Ascending aorta (tissue), 2 donors: ENCODE results near the gene IL10. TPM values are rescaled to one million over a fixed set of nuclear protein-coding genes. Genes with fewer than 3 reads are reported as not detected.

Experiments
- DNase-seq, 2 donors: peaks; one replicate each; pipeline ENCODE4 v3.0.0-alpha.2; 2019; ENCODE audit warnings: low spot score in 2 of 2
- H3K27ac ChIP-seq, 2 donors: fragments of 200-600 bp; sonication (generic); one replicate each; pipeline ENCODE4 v1.5.1; 2016 to 2017; ENCODE audit warnings: mild to moderate bottlenecking in 1 of 2
- H3K27me3 ChIP-seq: fragments of 200-600 bp; sonication (generic); one replicate; pipeline ENCODE4 v1.5.1; 2017
- H3K36me3 ChIP-seq, 2 donors: fragments of 200-600 bp; sonication (generic); one replicate each; pipeline ENCODE4 v1.5.1; 2016
- H3K4me1 ChIP-seq, 2 donors: fragments of 200-600 bp; sonication (generic); one replicate each; pipeline ENCODE4 v1.5.1; 2016 to 2017; ENCODE audit warnings: mild to moderate bottlenecking in 1 of 2
- H3K4me3 ChIP-seq, 2 donors: fragments of 200-600 bp; sonication (generic); one replicate each; pipeline ENCODE4 v1.5.1; 2016 to 2017; ENCODE audit warnings: mild to moderate bottlenecking in 1 of 2
- H3K9me3 ChIP-seq, 2 donors: fragments of 200-600 bp; sonication (generic); one replicate each; pipeline ENCODE4 v1.5.1; 2016
- CTCF ChIP-seq, 3 experiments: fragments of 200-600 bp in 2 of 3; fragments of 450-650 bp in 1 of 3; sonication (generic) in 2 of 3; IDR thresholded peaks; one replicate each; pipeline ENCODE4 v1.5.1; 2016 to 2019; ENCODE audit warnings: antibody characterized with exemption in 3 of 3, mild to moderate bottlenecking in 1 of 3, moderate library complexity in 1 of 3
- intact Hi-C: fragments of 100-400 bp; cut with DNase I; formaldehyde crosslinking; loops from one replicate; pipeline ENCODE4 v1.15.1; 2023
- total RNA-seq: library from RNA; depleted of rRNA; stranded (reverse); fragments of >200 nt; gene quantifications from one replicate; pipeline ENCODE4 v1.1.0, GENCODE V29; 2016

Gene IL10
- 1.6 TPM for total RNA-seq

DNA sequence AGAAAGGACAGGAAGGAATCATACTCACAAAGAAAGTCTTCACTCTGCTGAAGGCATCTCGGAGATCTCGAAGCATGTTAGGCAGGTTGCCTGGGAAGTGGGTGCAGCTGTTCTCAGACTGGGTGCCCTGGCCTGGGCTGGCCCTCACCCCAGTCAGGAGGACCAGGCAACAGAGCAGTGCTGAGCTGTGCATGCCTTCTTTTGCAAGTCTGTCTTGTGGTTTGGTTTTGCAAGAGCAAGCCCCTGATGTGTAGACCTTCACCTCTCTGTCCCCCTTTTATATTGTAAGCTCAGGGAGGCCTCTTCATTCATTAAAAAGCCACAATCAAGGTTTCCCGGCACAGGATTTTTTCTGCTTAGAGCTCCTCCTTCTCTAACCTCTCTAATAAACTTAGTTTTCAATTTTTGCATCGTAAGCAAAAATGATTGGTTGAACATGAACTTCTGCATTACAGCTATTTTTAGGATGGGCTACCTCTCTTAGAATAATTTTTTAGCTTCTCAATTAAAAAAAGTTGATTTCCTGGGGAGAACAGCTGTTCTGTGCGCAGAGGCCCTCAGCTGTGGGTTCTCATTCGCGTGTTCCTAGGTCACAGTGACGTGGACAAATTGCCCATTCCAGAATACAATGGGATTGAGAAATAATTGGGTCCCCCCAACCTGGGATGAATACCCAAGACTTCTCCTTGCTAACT is at the start of gene IL10:
Gene IL10, minus strand, starts transcription at position 252 of the 695 bp plus-strand sequence. Its CDS starts 59 bp downstream, at position 193.
- intact Hi-C loops, result no loop called here
- no peaks in the 10 kb centered on the region for H3K27me3 ChIP-seq
- TF ChIP-seq CTCF (IDR thresholded peaks at IDR 0.05), result no peak
- DNase-seq, result peak in 1 of 2 donors; percentile 67
- no peaks in the 10 kb centered on the region for H3K9me3 ChIP-seq
- H3K36me3 ChIP-seq, result no peaks in the 10 kb centered on the region
- H3K4me3 ChIP-seq, result no peak within 1 kb of the TSS
- peak within 1 kb of the TSS in 1 of 2 donors; percentile 34 for H3K27ac ChIP-seq
- H3K4me1 ChIP-seq, result no peaks in the 10 kb centered on the region

DNA sequence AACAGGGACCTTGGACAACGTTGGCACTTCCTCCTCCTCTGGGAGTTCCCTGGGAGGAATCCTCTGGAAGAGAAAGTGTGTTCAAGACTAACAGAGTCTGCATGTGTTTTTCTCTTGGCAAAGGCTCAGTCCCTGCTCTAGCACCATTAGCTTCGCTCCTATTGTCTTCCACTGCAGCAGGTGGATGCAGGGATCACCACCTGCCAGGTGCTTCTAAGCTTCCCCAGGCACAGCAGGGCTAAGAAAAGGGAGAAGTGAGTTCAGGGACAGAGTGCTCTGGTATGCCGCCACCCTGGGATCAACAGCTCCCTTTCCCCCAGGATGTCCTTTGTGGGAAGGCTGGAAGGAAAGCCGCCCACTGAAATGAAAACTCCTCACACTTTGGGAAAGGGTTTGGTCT is 49.2 kb upstream of the IL10 start:
- no peak overlapping the region for H3K4me3 ChIP-seq
- no peak for TF ChIP-seq CTCF (IDR thresholded peaks at IDR 0.05)
- no peak for DNase-seq
- no peak overlapping the region for H3K27ac ChIP-seq
- no peaks in the 10 kb centered on the region for H3K27me3 ChIP-seq
- H3K4me1 ChIP-seq, result no peaks in the 10 kb centered on the region
- H3K9me3 ChIP-seq, result no peaks in the 10 kb centered on the region
- intact Hi-C loops, result no loop called here
- H3K36me3 ChIP-seq, result no peaks in the 10 kb centered on the region

GRCh38 chr1:206816390-206817287 is 44.3 kb upstream of the IL10 start:
- TF ChIP-seq CTCF (IDR thresholded peaks at IDR 0.05), result no peak
- Histone ChIP-seq H3K36me3 (no peaks in the 10 kb centered on the region), H3K4me1 (no peaks in the 10 kb centered on the region), H3K9me3 (no peaks in the 10 kb centered on the region), H3K27ac (no peak overlapping the region), H3K4me3 (no peak overlapping the region), H3K27me3 (no peaks in the 10 kb centered on the region)
- intact Hi-C loops, result no loop called here
- no peak for DNase-seq

- H3K27ac ChIP-seq, result no peak overlapping the region
- no peaks in the 10 kb centered on the region for H3K27me3 ChIP-seq
- intact Hi-C loops, result no loop called here
- no peak for DNase-seq
- no peaks in the 10 kb centered on the region for H3K9me3 ChIP-seq
- no peaks in the 10 kb centered on the region for H3K4me1 ChIP-seq
- no peak for TF ChIP-seq CTCF (IDR thresholded peaks at IDR 0.05)
- no peaks in the 10 kb centered on the region for H3K36me3 ChIP-seq
- H3K4me3 ChIP-seq, result no peak overlapping the region
These were observed 42.5 kb upstream of the IL10 start for GRCh38 chr1:206814716-206815341.

GRCh38 chr1:206812471-206812870 is 40.2 kb upstream of the IL10 start:
- TF ChIP-seq CTCF (IDR thresholded peaks at IDR 0.05), result no peak
- no peak overlapping the region for H3K4me3 ChIP-seq
- intact Hi-C loops, result no loop called here
- H3K27ac ChIP-seq, result no peak overlapping the region
- no peaks in the 10 kb centered on the region for H3K4me1 ChIP-seq
- H3K27me3 ChIP-seq, result no peaks in the 10 kb centered on the region
- H3K36me3 ChIP-seq, result no peaks in the 10 kb centered on the region
- H3K9me3 ChIP-seq, result no peaks in the 10 kb centered on the region
- DNase-seq, result no peak
